Neural cell (in vitro differentiated cells): ENCODE data around the gene EPHA6. TPM values are rescaled to one million over a fixed set of nuclear protein-coding genes. Genes with fewer than 3 reads are reported as not detected.

Experiments used
- H2AFZ ChIP-seq: fragments of 200-600, 300-800 bp; sonication (generic), shearing (Covaris generic); 2 replicates; pipeline ENCODE4 v1.6.0; 2014; ENCODE audit warnings: low read depth, mild to moderate bottlenecking, antibody characterized with exemption, low read length, moderate library complexity
- H3F3A ChIP-seq: fragments of 200-600 bp; shearing (Covaris generic); 2 replicates; pipeline ENCODE4 v1.6.1; 2016; ENCODE audit warnings: mild to moderate bottlenecking, moderate library complexity, mixed read lengths, antibody characterized with exemption, low read length; ENCODE audit not compliant: insufficient read depth, poor library complexity, severe bottlenecking
- H3K27ac ChIP-seq: fragments of 200-600, 300-800 bp; sonication (generic), shearing (Covaris generic); 2 replicates; pipeline ENCODE4 v1.5.1; 2014; ENCODE audit warnings: mild to moderate bottlenecking, low read length, moderate library complexity
- H3K27me3 ChIP-seq: fragments of 300-800, 200-600 bp; sonication (generic), shearing (Covaris generic); 2 replicates; pipeline ENCODE4 v1.6.0; 2014; ENCODE audit warnings: mild to moderate bottlenecking, low read depth, low read length, moderate library complexity; ENCODE audit not compliant: insufficient read depth
- H3K36me3 ChIP-seq: fragments of 300-800, 200-600 bp; sonication (generic), shearing (Covaris generic); 2 replicates; pipeline ENCODE4 v1.5.1; 2014; ENCODE audit warnings: mild to moderate bottlenecking, antibody characterized with exemption, low read length, moderate library complexity; ENCODE audit not compliant: insufficient read depth
- H3K4me2 ChIP-seq: fragments of 300-800, 200-600 bp; sonication (generic), shearing (Covaris generic); 2 replicates; pipeline ENCODE4 v1.6.0; 2014; ENCODE audit warnings: mild to moderate bottlenecking, low read length
- H3K4me3 ChIP-seq: fragments of 300-800, 200-600 bp; sonication (generic), shearing (Covaris generic); 2 replicates; pipeline ENCODE4 v1.5.1; 2014; ENCODE audit warnings: mild to moderate bottlenecking, low read length, moderate library complexity
- H3K79me2 ChIP-seq: fragments of 200-600 bp; shearing (Covaris generic); replicated peaks from 2 replicates; pipeline ENCODE4 v1.6.0; 2014; ENCODE audit warnings: mild to moderate bottlenecking, low read length, moderate library complexity; ENCODE audit not compliant: insufficient read depth
- H3K9ac ChIP-seq: fragments of 300-800, 200-600 bp; sonication (generic), shearing (Covaris generic); 2 replicates; pipeline ENCODE4 v1.6.1; 2016; ENCODE audit warnings: mild to moderate bottlenecking, low read length, mixed read lengths
- H3K9me2 ChIP-seq: fragments of 200-600 bp; shearing (Covaris generic); 2 replicates; pipeline ENCODE4 v1.6.1; 2016; ENCODE audit warnings: mild to moderate bottlenecking, low read length, mixed read lengths; ENCODE audit not compliant: insufficient read depth
- H3K9me3 ChIP-seq: fragments of 200-600, 300-800 bp; sonication (generic), shearing (Covaris generic); 2 replicates; pipeline ENCODE4 v1.6.1; 2016; ENCODE audit warnings: mild to moderate bottlenecking, mixed run types, low read length, moderate library complexity, mixed read lengths
- H4K20me1 ChIP-seq: fragments of 200-600 bp; shearing (Covaris generic); 2 replicates; pipeline ENCODE4 v1.6.1; 2016; ENCODE audit warnings: mild to moderate bottlenecking, mixed run types; ENCODE audit not compliant: insufficient read depth
- EP300 ChIP-seq: fragments of 450-650 bp; conservative IDR thresholded peaks from 2 replicates; pipeline ENCODE4 v1.6.1; 2014; ENCODE audit warnings: antibody characterized with exemption, mild to moderate bottlenecking, moderate library complexity; ENCODE audit not compliant: poor library complexity, severe bottlenecking
- EZH2 ChIP-seq: fragments of 200-600, 300-800 bp; shearing (Covaris generic), sonication (generic); IDR thresholded peaks from 2 replicates; pipeline ENCODE4 v1.6.1; 2014; ENCODE audit warnings: antibody characterized with exemption, low read length, borderline replicate concordance, mild to moderate bottlenecking; ENCODE audit not compliant: insufficient read depth, poor library complexity, severe bottlenecking
- MXI1 ChIP-seq: fragments of 450-650 bp; conservative IDR thresholded peaks from 2 replicates; pipeline ENCODE4 v1.6.1; 2014; ENCODE audit warnings: antibody characterized with exemption, mild to moderate bottlenecking; ENCODE audit not compliant: poor library complexity, severe bottlenecking
- POLR2AphosphoS5 ChIP-seq: IDR thresholded peaks from 2 replicates; pipeline ENCODE4 v1.6.1; 2012
- RAD21 ChIP-seq: fragments of 450-650 bp; conservative IDR thresholded peaks from 2 replicates; pipeline ENCODE4 v1.6.1; 2014; ENCODE audit warnings: antibody characterized with exemption, mild to moderate bottlenecking, moderate library complexity
- REST ChIP-seq: IDR thresholded peaks from 2 replicates; pipeline ENCODE4 v1.6.1; 2012; ENCODE audit warnings: borderline replicate concordance
- SMC3 ChIP-seq: fragments of 450-650 bp; conservative IDR thresholded peaks from 2 replicates; pipeline ENCODE4 v1.6.1; 2014; ENCODE audit warnings: antibody characterized with exemption, mild to moderate bottlenecking, moderate library complexity; ENCODE audit not compliant: poor library complexity
- TAF1 ChIP-seq: IDR thresholded peaks from 2 replicates; pipeline ENCODE4 v1.6.1; 2012; ENCODE audit warnings: low read depth
- polyA plus RNA-seq: library from polyadenylated mRNA; depleted of rRNA; stranded (reverse); fragments of >200 nt; gene quantifications from 2 replicates; pipeline ENCODE4 v1.2.3, GENCODE V29; 2014
- TF ChIP-seq, protein P1 (sequence below): fragments of 450-650 bp; IDR thresholded peaks from 2 replicates; pipeline ENCODE4 v1.5.1; 2014; ENCODE audit warnings: antibody characterized with exemption, mild to moderate bottlenecking, moderate library complexity; ENCODE audit not compliant: poor library complexity, severe bottlenecking

The EPHA6 gene
- polyA plus RNA-seq, 1 donor from 2014 or later, result 0.56 TPM

DNA sequence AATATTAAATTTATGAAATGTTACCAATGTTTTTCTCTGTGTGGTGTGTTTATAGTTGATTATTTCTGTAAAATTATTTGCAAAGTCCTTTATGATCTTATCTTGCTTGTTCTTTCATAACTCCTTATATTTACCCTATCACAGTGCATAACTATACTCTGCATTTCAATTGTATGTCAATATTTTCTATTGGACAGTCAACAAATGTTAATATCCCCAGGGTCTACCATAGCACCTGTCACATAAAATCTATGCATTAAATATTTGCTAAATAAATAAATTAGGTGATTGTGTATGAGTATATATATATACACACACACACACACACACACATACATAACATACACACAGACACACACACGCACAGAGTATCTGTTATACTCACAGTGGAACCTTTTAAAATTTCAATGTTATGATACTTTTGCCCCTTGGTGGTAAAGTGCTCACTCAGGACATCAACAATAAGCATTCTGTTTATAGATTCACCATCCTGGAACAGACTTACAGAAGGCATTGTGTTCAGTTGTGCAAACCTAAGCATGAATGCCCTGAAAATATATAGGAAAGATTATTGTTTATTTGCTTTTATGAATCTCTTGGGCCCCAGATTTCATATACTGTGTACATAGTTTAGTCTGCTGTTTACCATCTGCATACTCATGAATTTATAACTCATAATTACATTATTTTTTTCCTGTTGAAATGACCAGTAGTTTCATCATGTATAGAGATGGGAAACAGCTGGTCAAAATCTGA, 443.7 kb downstream of the EPHA6 start:
- H3F3A ChIP-seq, result no peaks in the 10 kb centered on the region
- H2AFZ ChIP-seq, result no peak overlapping the region
- no peaks in the 10 kb centered on the region for H3K79me2 ChIP-seq
- no peaks in the 10 kb centered on the region for H3K36me3 ChIP-seq
- no peaks in the 10 kb centered on the region for H3K9me3 ChIP-seq
- H3K27ac ChIP-seq, result no peak overlapping the region
- H3K27me3 ChIP-seq, result no peaks in the 10 kb centered on the region
- no peaks in the 10 kb centered on the region for H4K20me1 ChIP-seq
- no peak overlapping the region for H3K4me3 ChIP-seq
- H3K9ac ChIP-seq, result no peak overlapping the region
- H3K9me2 ChIP-seq, result no peaks in the 10 kb centered on the region
- no peak overlapping the region for H3K4me2 ChIP-seq
- no peak for TF ChIP-seq TAF1
- no peak for TF ChIP-seq REST
- no peak for TF ChIP-seq RAD21
- TF ChIP-seq EZH2, result no peak
- TF ChIP-seq SMC3, result no peak
- TF ChIP-seq EP300, result no peak
- no peak for TF ChIP-seq MXI1
- TF ChIP-seq, protein P1, sequence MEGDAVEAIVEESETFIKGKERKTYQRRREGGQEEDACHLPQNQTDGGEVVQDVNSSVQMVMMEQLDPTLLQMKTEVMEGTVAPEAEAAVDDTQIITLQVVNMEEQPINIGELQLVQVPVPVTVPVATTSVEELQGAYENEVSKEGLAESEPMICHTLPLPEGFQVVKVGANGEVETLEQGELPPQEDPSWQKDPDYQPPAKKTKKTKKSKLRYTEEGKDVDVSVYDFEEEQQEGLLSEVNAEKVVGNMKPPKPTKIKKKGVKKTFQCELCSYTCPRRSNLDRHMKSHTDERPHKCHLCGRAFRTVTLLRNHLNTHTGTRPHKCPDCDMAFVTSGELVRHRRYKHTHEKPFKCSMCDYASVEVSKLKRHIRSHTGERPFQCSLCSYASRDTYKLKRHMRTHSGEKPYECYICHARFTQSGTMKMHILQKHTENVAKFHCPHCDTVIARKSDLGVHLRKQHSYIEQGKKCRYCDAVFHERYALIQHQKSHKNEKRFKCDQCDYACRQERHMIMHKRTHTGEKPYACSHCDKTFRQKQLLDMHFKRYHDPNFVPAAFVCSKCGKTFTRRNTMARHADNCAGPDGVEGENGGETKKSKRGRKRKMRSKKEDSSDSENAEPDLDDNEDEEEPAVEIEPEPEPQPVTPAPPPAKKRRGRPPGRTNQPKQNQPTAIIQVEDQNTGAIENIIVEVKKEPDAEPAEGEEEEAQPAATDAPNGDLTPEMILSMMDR, result no peak
- TF ChIP-seq POLR2AphosphoS5, result no peak

- Histone ChIP-seq H3K9me2 (no peaks in the 10 kb centered on the region), H3K4me3 (no peak overlapping the region), H3K27me3 (no peaks in the 10 kb centered on the region), H2AFZ (no peak overlapping the region), H4K20me1 (no peaks in the 10 kb centered on the region), H3K27ac (no peak overlapping the region), H3K9me3 (no peaks in the 10 kb centered on the region), H3K79me2 (no peaks in the 10 kb centered on the region), H3K9ac (no peak overlapping the region), H3K36me3 (no peaks in the 10 kb centered on the region), H3F3A (no peaks in the 10 kb centered on the region), H3K4me2 (no peak overlapping the region)
- no peak for TF ChIP-seq EP300
- TF ChIP-seq, protein P1, result no peak
- no peak for TF ChIP-seq REST
- TF ChIP-seq MXI1, result no peak
- no peak for TF ChIP-seq TAF1
- TF ChIP-seq EZH2, result no peak
- TF ChIP-seq RAD21, result no peak
- TF ChIP-seq POLR2AphosphoS5, result no peak
- no peak for TF ChIP-seq SMC3
Measured at GRCh38 chr3:97259263-97259662, 444.9 kb downstream of the EPHA6 start.
